ENCODE data around the gene ZNF324.

The ZNF324 gene

DNA sequence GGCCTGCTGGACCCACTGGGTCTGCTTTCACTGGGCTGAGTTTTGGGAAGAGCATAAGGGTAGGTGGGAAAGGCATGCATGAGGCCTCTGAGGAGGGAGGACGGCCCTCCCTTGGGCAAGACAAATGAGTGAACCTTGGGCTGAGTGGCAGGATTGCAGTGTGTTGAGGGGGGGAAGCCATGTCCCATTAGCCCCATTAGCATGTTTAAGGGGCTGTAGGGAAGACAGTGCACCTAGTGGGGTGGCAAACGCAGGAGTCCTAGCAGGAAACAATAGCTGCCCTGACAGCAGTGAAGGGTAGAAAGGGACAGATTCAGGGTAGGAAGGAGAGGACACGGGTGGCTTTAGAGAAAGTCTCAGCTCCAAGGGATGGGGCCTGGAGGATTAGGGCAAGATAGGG is 55.8 kb downstream of the ZNF324 start:
- no peak for DNase-seq (ENCODE audit: low read depth in 2 of 2)
